Dedifferentiated amniotic fluid mesenchymal stem cell (primary cell): ENCODE results near the gene CNOT6.
"Not testable (repeated sequence)": the region's sequence is repeated elsewhere in the genome, so short reads cannot be mapped to it uniquely, and the experiment has no call there.

Source experiments
- DNase-seq: peaks from one replicate; pipeline ENCODE4 v3.0.0-alpha.2; 2016; ENCODE audit errors: extremely low spot score

Gene CNOT6

DNA sequence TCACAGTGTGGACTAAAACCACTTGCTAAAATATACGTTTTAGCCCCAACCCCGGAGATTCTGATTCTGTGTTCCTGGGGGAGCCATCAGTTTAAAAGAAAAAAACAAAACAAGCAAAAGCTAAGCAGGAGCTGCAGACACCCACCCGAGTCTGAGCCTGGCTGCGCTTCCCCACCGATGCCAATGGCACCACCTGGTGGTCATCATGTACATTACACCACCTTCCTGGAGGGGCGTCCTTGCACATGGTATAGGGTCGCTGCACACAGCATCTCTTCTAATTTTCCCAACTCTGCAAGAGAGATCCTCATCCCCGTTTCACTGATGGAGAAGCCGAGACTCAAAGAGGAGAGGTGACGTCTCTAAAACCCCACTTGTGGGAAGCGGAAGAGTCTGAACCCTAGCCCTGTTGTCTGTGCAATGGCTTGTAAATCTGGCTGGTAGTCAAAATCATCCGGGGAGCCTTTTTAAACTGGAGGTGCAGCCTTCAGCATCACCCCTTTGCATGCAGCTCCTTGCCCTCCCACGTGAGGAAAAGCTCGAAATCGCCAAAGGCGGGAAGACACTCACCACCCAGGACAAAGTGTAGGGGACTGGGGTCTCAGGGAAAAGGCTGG lies 23.1 kb upstream of the CNOT6 start:
- DNase-seq = peak; percentile 40

DNA sequence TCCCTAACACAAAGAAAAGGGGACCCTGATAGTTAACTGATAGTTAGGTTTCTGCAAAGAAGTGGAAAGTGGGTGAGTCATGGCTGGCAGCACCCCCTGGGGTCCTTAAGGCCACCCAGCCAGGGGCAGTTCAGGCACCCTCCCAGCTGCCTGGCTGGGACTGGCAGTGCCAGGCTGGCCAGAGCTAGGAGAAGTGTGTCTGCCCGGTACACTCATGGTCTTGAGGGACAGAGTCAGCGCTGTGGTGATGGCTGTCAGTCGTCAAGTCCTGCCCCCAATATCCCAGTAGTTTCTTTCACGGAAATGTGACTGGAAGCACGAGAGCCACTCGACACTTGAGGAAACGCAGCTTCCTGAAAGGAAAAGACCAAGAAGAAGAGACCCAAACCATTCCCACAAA lies 22.3 kb upstream of the CNOT6 start:
- DNase-seq = no peak

GRCh38 chr5:180472269-180472668 lies 21.9 kb upstream of the CNOT6 start:
- DNase-seq = no peak

GRCh38 chr5:180473386-180473785 lies 20.8 kb upstream of the CNOT6 start:
- DNase-seq = not testable (repeated sequence)

GRCh38 chr5:180474569-180474968 lies 19.6 kb upstream of the CNOT6 start:
- DNase-seq = no peak

DNA sequence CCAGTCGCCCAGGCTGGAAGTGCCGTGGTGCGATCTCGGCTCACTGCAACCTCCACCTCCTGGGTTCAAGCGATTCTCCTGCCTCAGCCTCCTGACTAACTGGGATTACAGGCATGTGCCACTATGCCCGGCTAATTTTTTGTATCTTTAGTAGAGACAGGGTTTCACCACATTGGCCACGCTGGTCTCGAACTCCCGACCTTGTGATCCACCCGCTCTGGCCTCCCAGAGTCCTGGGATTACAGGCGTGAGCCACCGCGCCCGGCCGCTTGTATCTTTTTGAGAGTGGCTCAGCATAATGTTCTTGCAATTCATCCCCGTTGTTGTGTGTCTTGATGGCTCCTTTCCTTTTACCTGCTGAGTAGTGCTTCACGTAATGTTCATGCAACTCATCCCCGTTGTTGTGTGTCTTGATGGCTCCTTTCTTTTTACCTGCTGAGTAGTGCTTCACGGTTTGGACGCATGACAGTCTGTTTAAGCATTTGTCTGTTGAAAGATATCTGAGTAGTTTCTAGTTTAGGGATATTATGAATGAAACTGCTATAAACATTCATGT lies 18.1 kb upstream of the CNOT6 start:
- DNase-seq = not testable (repeated sequence)

GRCh38 chr5:180484813-180485212 lies 9.4 kb upstream of the CNOT6 start:
- DNase-seq = no peak

GRCh38 chr5:180486636-180487149 lies 7.5 kb upstream of the CNOT6 start:
- no peak for DNase-seq

GRCh38 chr5:180487556-180487955 lies 6.6 kb upstream of the CNOT6 start:
- DNase-seq = no peak

DNA sequence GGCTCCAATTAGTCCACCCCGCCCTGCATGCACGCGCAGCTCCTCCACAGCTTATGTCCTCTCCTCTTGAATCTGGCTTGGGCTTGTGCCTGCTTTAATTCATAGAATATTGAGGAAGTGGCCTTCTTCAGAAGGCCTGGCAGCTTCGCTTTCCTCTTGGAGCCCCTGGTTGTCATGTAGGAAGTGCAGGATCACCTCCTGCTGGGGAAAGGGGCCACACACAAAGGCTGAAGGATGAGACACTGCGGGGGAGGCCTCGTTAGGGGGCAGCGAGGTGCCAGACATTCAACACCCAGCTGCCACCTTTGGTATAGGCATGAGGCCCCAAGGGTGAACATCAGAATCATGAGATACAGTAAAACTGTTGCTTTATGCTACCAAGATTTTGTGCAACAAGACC lies 2.7 kb upstream of the CNOT6 start:
- no peak for DNase-seq

- DNase-seq = no peak
Observed at GRCh38 chr5:180492226-180492903, 1.8 kb upstream of the CNOT6 start.

DNA sequence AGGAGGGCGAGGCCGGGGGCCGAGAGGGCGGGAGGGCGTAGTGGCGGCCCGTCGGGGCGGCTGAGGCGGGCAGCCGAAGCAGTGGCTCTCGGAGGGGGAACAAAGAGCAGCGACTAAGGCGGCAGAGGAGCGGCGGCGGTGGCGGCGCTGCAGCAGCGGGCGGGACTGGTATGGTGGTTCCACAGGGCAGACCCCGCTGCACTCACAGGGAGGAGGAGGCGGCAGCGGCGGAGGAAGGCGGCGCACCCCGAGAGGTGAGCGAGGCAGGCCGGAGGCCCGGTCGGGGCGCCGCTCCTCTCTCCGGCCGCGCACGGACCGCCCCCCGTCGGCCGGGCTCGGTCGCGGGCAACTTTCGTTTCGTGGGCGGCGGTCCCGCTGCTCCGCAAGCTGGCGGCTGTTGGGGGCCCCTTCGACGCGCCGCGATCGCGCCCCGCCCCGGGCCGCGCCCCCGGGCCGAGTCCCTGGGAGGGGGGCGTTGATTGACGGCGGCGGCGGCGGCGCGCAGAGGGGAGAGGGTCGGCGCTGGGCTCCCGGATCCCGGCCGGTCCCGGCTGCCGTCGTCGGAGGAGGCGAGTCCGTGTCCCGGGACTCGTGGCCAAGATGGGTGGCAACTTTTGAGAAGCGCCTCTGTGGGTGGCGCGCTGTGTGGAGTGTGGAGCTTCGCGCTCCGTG lies 467 bp downstream of the CNOT6 start:
- DNase-seq = peak; percentile 17

DNA sequence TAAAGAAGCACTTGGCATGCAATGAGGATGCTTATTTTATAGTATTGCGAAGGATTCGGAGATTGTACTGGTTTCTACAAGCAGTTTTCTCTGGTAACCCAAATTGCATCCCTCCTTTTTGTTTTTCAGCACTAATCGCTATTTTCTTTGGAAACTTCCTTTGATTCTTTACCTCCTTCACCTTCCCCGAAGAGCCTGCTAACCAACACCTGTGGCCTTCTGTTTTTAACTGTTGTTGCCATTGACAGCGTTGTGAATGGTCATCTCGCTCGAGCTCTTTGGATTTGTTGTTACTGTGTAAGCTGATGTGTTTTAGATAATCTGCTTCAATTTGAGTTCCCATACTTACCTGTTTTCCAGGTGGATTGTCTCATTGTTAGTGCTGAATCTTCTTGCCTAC lies 1.1 kb downstream of the CNOT6 start:
- no peak for DNase-seq

DNA sequence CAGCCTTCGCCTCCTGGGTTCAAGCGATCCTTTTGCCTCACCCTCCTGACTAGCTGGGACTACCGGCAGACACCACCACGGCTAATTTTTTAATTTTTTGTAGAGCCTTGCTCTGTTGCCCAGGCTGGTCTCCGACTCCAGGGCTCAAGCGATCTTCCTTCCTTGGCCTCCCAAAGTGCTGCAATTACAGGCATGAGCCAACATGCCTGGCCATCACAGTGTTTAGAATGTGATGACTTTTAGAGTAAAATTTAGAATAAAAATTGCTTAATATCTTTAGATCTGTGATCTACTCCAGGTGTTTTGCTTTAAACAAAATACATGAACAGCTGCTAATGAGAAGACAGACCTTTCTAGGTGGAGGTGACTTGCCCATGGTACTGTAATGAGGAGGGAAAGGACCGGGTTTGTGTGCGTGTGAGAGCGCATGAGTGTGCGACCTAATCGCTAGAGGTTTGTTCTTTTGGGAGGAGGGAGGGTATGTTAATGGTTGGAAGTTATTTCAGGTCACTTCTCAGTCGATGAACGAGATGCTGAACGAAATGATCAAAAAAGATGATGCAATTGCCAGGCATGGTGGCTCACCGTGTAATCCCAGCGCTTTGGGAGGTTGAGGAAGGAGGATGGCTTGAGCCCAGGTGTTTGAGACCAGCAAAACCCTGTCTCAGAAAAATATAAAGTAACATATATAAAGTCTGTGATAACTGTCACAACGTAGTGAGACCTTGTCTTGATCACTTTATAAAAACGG lies 2.0 kb downstream of the CNOT6 start:
- no peak for DNase-seq

DNA sequence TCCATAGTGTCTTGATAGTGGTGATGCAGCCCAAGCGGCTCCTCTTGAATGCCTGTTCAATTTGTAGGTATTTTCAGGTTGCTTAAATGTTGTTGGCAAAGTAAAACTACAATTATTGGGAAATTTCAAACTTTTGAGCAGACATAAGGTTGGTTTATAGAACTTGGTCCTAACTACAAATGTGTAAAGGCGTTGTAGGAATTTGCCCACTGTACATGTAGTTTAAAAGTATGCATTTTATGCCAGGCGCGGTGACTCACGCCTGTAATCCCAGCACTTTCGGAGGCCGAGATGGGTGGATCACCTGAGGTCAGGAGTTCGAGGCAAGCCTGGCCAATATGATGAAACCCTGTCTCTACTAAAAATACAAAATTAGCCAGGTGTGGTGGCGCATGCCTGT lies 2.6 kb downstream of the CNOT6 start:
- not testable (repeated sequence) for DNase-seq

DNA sequence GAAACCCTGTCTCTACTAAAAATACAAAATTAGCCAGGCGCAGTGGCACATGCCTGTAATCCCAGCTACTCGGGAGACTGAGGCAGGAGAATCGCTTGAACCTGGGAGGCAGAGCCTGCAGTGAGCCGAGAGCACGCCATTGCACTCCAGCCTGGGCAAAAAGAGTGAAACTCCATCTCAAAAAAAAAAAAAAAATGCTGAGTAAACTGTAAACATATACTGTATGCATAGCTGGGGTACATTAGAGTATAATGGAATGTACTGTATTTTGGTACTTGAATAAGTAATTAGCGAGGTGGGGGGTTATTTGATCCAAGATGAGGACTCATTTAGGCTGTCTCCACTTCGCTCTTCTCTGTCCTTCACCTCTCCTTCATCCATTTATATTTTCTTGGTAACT lies 3.7 kb downstream of the CNOT6 start:
- not testable (repeated sequence) for DNase-seq

- no peak for DNase-seq
Observed at GRCh38 chr5:180498378-180498777, 4.2 kb downstream of the CNOT6 start.

DNA sequence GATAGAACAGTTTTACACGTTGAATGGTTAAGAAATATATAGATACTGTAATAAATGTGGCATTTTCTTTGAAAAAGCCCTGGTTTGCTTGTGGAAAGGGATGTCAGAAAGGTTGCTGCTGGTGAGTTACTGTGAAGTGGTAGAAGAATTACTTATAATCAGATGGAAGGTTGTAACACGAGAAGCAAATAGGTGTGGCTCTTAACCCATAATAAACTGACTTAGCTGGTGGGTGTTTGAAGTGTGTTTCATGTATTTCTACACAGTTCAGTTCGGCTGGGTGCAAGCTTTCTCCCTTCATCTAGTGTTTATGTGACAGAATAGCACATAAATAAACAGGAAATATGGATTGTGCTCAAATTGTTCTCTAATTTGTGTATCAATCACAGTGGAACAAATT lies 5.5 kb downstream of the CNOT6 start:
- no peak for DNase-seq

- DNase-seq = not testable (repeated sequence)
Observed at GRCh38 chr5:180500300-180500699, 6.1 kb downstream of the CNOT6 start.

- no peak for DNase-seq
Observed at GRCh38 chr5:180507661-180508060, 13.5 kb downstream of the CNOT6 start.

DNA sequence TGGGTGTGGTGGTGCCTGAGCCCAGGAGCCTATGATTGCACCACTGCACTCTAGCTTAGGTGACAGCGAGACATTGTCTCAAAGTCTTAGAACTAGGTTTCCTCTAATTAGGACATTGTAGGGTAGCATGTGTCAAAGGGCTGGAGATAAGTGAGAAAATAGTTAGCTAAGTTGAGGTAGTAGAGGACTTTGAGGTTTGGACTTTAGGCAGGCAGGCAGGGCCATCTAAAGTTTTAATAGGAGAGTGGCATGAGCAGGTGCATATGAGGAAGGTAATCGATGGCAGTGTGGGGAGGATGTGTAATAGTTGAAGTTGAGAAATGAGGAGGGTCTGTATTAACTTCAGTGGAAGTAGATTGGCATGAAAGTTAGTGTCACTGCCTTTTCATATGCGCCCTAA lies 21.1 kb downstream of the CNOT6 start:
- DNase-seq = no peak

- DNase-seq = not testable (repeated sequence)
Observed at GRCh38 chr5:180515974-180516373, 21.8 kb downstream of the CNOT6 start.
